ENCODE measurements around the gene NAIF1. TPM values are rescaled to one million over a fixed set of nuclear protein-coding genes. Genes with fewer than 3 reads are reported as not detected.
A peak's percentile ranks its signal among the peaks of the same experiment; 100 is the strongest.

Gene NAIF1
- polyA plus RNA-seq, 1 of the 3 experiments (the other 2 are of a cell fraction) = 14.8 TPM

DNA sequence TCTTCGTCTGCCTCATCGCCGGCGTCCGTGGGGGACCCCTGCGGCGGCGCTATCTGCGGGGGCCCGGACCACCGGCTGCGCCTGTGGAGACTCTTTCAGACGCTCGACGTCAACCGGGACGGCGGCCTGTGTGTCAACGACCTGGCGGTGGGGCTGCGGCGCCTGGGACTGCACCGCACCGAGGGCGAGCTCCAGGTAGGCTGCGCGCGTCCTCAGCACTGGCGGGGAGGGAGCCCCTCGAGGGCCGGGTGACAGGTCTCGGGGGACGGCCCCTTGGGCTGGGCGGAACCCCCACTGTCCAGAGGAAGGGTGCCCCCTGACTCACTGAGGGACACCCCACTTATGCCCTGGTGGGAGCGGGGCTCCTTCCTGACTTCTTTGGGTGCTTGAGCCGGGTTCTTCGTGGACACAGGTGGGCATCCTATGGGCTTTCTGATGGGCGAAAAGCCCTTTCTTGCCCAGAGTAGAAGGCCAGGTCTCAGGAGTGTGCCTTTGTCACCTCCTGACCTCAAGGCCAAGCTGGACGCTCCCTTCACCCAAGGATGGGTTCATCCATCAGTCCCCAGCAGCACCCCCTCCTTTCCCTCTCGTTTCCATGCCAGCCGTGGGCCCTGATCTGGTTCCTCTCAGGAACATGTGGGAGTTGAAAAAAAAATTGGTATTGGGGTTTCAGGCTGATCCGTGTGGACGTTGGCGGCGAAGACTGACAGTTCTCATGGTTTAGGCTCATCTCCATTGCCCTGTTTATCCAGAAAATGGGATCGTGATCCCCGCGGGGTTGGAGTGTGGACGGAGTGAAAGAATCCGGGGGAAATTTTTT, 1.5 kb upstream of the NAIF1 start:
- 2% methylated on average over 17 of the region's 50 CpGs for WGBS (ENCODE audit: low lambda C conversion rate)
- Histone ChIP-seq H3K9me3 (no peaks in the 10 kb centered on the region), H3F3A (replicated peaks; ENCODE audit: insufficient read depth) (peaks cover 19% of the 10 kb centered on the region), H3K4me2 (peak overlapping the region; percentile 79), H3K36me3 (replicated peaks in 1 of 2; ENCODE audit: control insufficient read depth in 1 of 2, insufficient read depth in 2 of 2, low read length in 1 of 2) (no peaks in the 10 kb centered on the region), H3K9me2 (no peaks in the 10 kb centered on the region), H3K4me1 (ENCODE audit: control insufficient read depth in 1 of 2, insufficient read depth in 2 of 2, low read depth in 1 of 2, low read length in 1 of 2) (peaks cover 28 to 30% of the 10 kb centered on the region in 2 experiments), H3K27me3 (ENCODE audit: insufficient read depth) (no peaks in the 10 kb centered on the region), H3K27ac (ENCODE audit: low read depth in 2 of 2, low read length in 1 of 2) (peak overlapping the region; percentile 64 to 66), H4K20me1 (ENCODE audit: insufficient read depth) (no peaks in the 10 kb centered on the region), H2AFZ (ENCODE audit: low read depth) (peak overlapping the region; percentile 45; the same call in 1 of the 2 replicates), H3K79me2 (ENCODE audit: insufficient read depth) (peaks cover 81% of the 10 kb centered on the region), H3K9ac (peak overlapping the region; percentile 80), H3K4me3 (ENCODE audit: low read depth in 2 of 2, low read length in 1 of 2) (peak overlapping the region; percentile 71 to 84)
- POLR2A ChIA-PET = interaction anchor here (1.0 to 2.4 kb wide), 3 partner anchors 9 to 36 kb away, joined by 4 to 10 read pairs (median 6); no protein-coding TSS in a partner anchor
- DNase-seq = peak; percentile 43
- CTCF ChIA-PET = interaction anchor here (1.1 to 4.7 kb wide), 5 partner anchors 25 to 333 kb away, joined by 3 to 18 read pairs (median 6); partner anchors contain the start of gene TOR2A
- no peak for TF ChIP-seq SIN3A (IDR thresholded peaks at IDR 0.05; ENCODE audit: borderline replicate concordance, low read depth, low read length)
- TF ChIP-seq, protein P1, sequence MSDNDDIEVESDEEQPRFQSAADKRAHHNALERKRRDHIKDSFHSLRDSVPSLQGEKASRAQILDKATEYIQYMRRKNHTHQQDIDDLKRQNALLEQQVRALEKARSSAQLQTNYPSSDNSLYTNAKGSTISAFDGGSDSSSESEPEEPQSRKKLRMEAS (IDR thresholded peaks at IDR 0.05; ENCODE audit: low read depth) = 0 out of 2 replicates have a peak, but pooled peaks have one; percentile 7

DNA sequence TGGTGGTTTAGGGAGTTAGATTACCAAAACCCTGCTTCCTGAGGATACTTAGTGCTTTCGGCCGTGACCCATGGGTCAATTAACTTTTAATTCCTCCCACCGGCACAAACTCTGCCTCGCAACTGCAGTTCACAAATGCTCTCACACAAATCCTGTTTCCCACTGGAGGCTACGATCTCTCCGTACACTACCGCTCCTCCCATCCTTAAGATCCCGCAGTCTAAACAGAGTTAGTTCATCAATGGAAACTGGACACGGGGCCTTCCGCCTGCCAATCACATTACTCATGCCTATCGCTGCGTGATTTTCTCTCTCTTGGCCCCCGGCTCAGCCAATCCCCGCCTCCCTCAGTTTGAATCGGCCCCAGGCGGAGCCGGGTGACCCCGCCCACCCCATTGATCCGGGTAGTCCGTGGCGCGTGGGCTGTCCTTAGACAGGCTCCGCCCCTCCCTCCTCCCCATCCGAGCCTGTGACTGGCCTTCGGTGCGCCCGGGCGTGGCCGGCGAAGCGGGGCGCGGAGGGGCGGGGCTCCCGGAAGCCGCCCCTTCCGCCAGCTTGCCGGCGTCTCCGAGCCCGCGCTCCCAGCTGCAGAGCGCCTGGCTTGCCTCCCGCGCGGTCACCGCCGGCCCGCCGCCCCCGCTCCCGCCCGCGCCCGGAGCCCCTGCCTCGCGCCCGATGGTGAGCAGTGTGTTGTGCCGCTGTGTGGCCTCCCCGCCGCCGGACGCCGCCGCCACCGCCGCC, 695 bp upstream of the NAIF1 start, which contains the start of gene SLC25A25:
Gene SLC25A25, plus strand, starts transcription at position 588 of the 741 bp plus-strand sequence. Its CDS starts 88 bp downstream, at position 676.
- peak within 1 kb of the TSS; percentile 94 for H3K9ac ChIP-seq
- no peaks in the 10 kb centered on the region for H3K9me3 ChIP-seq
- peaks cover 0 to 3% of the 10 kb centered on the region in 2 experiments for H3K36me3 ChIP-seq (replicated peaks in 1 of 2; ENCODE audit: control insufficient read depth in 1 of 2, insufficient read depth in 2 of 2, low read length in 1 of 2)
- H3K4me2 ChIP-seq = peak within 1 kb of the TSS; percentile 92
- peak within 1 kb of the TSS; percentile 81 to 84 for H3K4me3 ChIP-seq (ENCODE audit: low read depth in 2 of 2, low read length in 1 of 2)
- under 1% methylated on average over 13 of the region's 67 CpGs for WGBS (ENCODE audit: low lambda C conversion rate)
- ChIA-PET POLR2A (interaction anchor here (0.6 to 2.4 kb wide), 7 partner anchors 8 to 276 kb away, joined by 3 to 10 read pairs (median 4); no protein-coding TSS in a partner anchor), CTCF (interaction anchor here (0.7 to 4.7 kb wide), 8 partner anchors 25 to 332 kb away, joined by 3 to 18 read pairs (median 4); partner anchors contain the start of gene TOR2A)
- peaks cover 74% of the 10 kb centered on the region for H3K79me2 ChIP-seq (ENCODE audit: insufficient read depth)
- H3F3A ChIP-seq (replicated peaks; ENCODE audit: insufficient read depth) = peaks cover 11% of the 10 kb centered on the region
- peaks cover 20 to 26% of the 10 kb centered on the region in 2 experiments for H3K4me1 ChIP-seq (ENCODE audit: control insufficient read depth in 1 of 2, insufficient read depth in 2 of 2, low read depth in 1 of 2, low read length in 1 of 2)
- H2AFZ ChIP-seq (ENCODE audit: low read depth) = peak within 1 kb of the TSS; percentile 81; the same call in 1 of the 2 replicates
- peak; percentile 99 for DNase-seq
- TF ChIP-seq SIN3A (IDR thresholded peaks at IDR 0.05; ENCODE audit: borderline replicate concordance, low read depth, low read length) (peak; percentile 68; the same call in 1 of the 2 replicates), TAF1 (IDR thresholded peaks at IDR 0.05; ENCODE audit: borderline replicate concordance, low read depth, low read length) (peak; percentile 55), RCOR1 (IDR thresholded peaks at IDR 0.05; ENCODE audit: low read length) (0 out of 2 replicates have a peak, but pooled peaks have one; percentile 0), GABPA (IDR thresholded peaks at IDR 0.05; ENCODE audit: low read depth) (peak; percentile 48), POLR2AphosphoS5 (IDR thresholded peaks at IDR 0.05; ENCODE audit: low read depth, low read length) (peak; percentile 39; the same call in 1 of the 2 replicates), MXI1 (IDR thresholded peaks at IDR 0.05; ENCODE audit: low read depth, low read length) (peak; percentile 46), TEAD4 (IDR thresholded peaks at IDR 0.05; ENCODE audit: borderline replicate concordance, insufficient read depth) (no peak)
- TF ChIP-seq, protein P2, sequence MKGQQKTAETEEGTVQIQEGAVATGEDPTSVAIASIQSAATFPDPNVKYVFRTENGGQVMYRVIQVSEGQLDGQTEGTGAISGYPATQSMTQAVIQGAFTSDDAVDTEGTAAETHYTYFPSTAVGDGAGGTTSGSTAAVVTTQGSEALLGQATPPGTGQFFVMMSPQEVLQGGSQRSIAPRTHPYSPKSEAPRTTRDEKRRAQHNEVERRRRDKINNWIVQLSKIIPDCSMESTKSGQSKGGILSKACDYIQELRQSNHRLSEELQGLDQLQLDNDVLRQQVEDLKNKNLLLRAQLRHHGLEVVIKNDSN (IDR thresholded peaks at IDR 0.05; ENCODE audit: borderline replicate concordance, low read depth) = 0 out of 2 replicates have a peak, but pooled peaks have one; percentile 30
- TF ChIP-seq, protein P3, sequence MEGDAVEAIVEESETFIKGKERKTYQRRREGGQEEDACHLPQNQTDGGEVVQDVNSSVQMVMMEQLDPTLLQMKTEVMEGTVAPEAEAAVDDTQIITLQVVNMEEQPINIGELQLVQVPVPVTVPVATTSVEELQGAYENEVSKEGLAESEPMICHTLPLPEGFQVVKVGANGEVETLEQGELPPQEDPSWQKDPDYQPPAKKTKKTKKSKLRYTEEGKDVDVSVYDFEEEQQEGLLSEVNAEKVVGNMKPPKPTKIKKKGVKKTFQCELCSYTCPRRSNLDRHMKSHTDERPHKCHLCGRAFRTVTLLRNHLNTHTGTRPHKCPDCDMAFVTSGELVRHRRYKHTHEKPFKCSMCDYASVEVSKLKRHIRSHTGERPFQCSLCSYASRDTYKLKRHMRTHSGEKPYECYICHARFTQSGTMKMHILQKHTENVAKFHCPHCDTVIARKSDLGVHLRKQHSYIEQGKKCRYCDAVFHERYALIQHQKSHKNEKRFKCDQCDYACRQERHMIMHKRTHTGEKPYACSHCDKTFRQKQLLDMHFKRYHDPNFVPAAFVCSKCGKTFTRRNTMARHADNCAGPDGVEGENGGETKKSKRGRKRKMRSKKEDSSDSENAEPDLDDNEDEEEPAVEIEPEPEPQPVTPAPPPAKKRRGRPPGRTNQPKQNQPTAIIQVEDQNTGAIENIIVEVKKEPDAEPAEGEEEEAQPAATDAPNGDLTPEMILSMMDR (IDR thresholded peaks at IDR 0.05) = no peak
- TF ChIP-seq, protein P4, sequence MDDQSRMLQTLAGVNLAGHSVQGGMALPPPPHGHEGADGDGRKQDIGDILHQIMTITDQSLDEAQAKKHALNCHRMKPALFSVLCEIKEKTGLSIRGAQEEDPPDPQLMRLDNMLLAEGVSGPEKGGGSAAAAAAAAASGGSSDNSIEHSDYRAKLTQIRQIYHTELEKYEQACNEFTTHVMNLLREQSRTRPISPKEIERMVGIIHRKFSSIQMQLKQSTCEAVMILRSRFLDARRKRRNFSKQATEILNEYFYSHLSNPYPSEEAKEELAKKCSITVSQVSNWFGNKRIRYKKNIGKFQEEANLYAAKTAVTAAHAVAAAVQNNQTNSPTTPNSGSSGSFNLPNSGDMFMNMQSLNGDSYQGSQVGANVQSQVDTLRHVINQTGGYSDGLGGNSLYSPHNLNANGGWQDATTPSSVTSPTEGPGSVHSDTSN (IDR thresholded peaks at IDR 0.05) = peak; percentile 94
- no peaks in the 10 kb centered on the region for H4K20me1 ChIP-seq (ENCODE audit: insufficient read depth)
- H3K27ac ChIP-seq (ENCODE audit: low read depth in 2 of 2, low read length in 1 of 2) = peak within 1 kb of the TSS; percentile 99
- no peaks in the 10 kb centered on the region for H3K27me3 ChIP-seq (ENCODE audit: insufficient read depth)
- no peaks in the 10 kb centered on the region for H3K9me2 ChIP-seq

All from SK-N-SH (cell line).